COLO668 (cell line): ENCODE measurements around the gene SEMA4D.

Experiments
- DNase-seq: peaks from one replicate; lab custom pipeline; 2025; ENCODE audit not compliant: unreplicated experiment; lab: John Stamatoyannopoulos, UW

SEMA4D gene

GRCh38 chr9:89323390-89323789, 174.5 kb downstream of the SEMA4D start:
- DNase-seq: no peak

GRCh38 chr9:89319015-89319905, 178.7 kb downstream of the SEMA4D start:
- DNase-seq: no peak

GRCh38 chr9:89318123-89319014, 179.5 kb downstream of the SEMA4D start, which contains the start of gene SECISBP2:
Gene SECISBP2, plus strand, starts transcription at chr9:89318500. Its CDS starts 77 bp downstream, at chr9:89318577.
- peak; percentile 96 for DNase-seq

- no peak for DNase-seq
These were observed 180.6 kb downstream of the SEMA4D start for GRCh38 chr9:89317282-89317681.

- no peak for DNase-seq
These were observed 182.4 kb downstream of the SEMA4D start for GRCh38 chr9:89315482-89315881.

GRCh38 chr9:89314955-89315354, 183.0 kb downstream of the SEMA4D start:
- no peak for DNase-seq

- DNase-seq: no peak
These were observed 184.1 kb downstream of the SEMA4D start for GRCh38 chr9:89313842-89314241.

- no peak for DNase-seq
These were observed 185.7 kb downstream of the SEMA4D start for GRCh38 chr9:89312222-89312571.

GRCh38 chr9:89311346-89312221, 186.3 kb downstream of the SEMA4D start:
- DNase-seq: peak; percentile 41
